Body of pancreas (tissue), 4 donors: ENCODE results near the gene PPARA. TPM values are rescaled to one million over a fixed set of nuclear protein-coding genes. Genes with fewer than 3 reads are reported as not detected.

Experiments
- ATAC-seq: fragments of 150-250 bp; one replicate; pipeline ENCODE4 v1.9.1; 2016
- DNase-seq, 4 donors: peaks; one replicate each; pipeline ENCODE4 v3.0.0-alpha.2; 2019
- H3K27ac ChIP-seq, 4 donors: fragments of 200-600 bp; sonication (generic); 1 replicate in 3 of 4; 2 replicates in 1 of 4; pipeline versions ENCODE4 v1.5.1 to v1.6.1; 2016 to 2019; ENCODE audit warnings: mild to moderate bottlenecking in 1 of 4, mixed read lengths in 1 of 4, moderate library complexity in 1 of 4
- H3K27me3 ChIP-seq, 2 donors: fragments of 200-600 bp; sonication (generic); one replicate each; pipeline ENCODE4 v1.6.0; 2016; ENCODE audit warnings: mild to moderate bottlenecking in 1 of 2
- H3K36me3 ChIP-seq, 2 donors: fragments of 200-600 bp; sonication (generic); replicated peaks in 1 of 2; 2 replicates each; pipeline ENCODE4 v1.5.1; 2016; ENCODE audit warnings: low read depth in 2 of 2; ENCODE audit not compliant: insufficient read depth in 1 of 2
- H3K4me1 ChIP-seq: fragments of 200-600 bp; sonication (generic); one replicate; pipeline ENCODE4 v1.6.0; 2016
- H3K4me3 ChIP-seq, 2 donors: fragments of 200-600 bp; sonication (generic); 1 replicate in 1 of 2; 2 replicates in 1 of 2; pipeline ENCODE4 v1.5.1; 2016 to 2019
- H3K9me3 ChIP-seq, 3 donors: fragments of 200-600 bp; sonication (generic); 1 replicate in 2 of 3; 2 replicates in 1 of 3; pipeline ENCODE4 v1.5.1; 2016
- CTCF ChIP-seq, 7 experiments: fragments of 450-650 bp in 4 of 7; fragments of 200-600 bp in 3 of 7; sonication (generic) in 3 of 7; IDR thresholded peaks; one replicate each; pipeline ENCODE4 v1.5.1; 2016 to 2019; ENCODE audit warnings: antibody characterized with exemption in 7 of 7
- POLR2A ChIP-seq, 3 donors: fragments of 450-650 bp; IDR thresholded peaks; one replicate each; pipeline ENCODE4 v1.6.1; 2016; ENCODE audit warnings: antibody characterized with exemption in 3 of 3, mild to moderate bottlenecking in 2 of 3
- WGBS, 2 donors: methylation state at CpG; one replicate each; pipeline ENCODE4 v1.1.5; 2017; 5-methylcytosine and 5-hydroxymethylcytosine counted together
- intact Hi-C: fragments of 100-400 bp; cut with DNase I; formaldehyde crosslinking; loops from one replicate; pipeline ENCODE4 v1.15.1; 2023
- total RNA-seq, 2 donors: library from RNA; depleted of rRNA; stranded (reverse); fragments of >200 nt; gene quantifications; one replicate each; pipeline ENCODE4 v1.1.0, GENCODE V29; 2016

Gene PPARA
- total RNA-seq, 2 donors from 2014 or later = 15.8 to 19.8 TPM

GRCh38 chr22:46147061-46147460, 3.3 kb upstream of the PPARA start:
- Histone ChIP-seq H3K9me3 (no peaks in the 10 kb centered on the region), H3K27ac (no peak overlapping the region), H3K27me3 (no peaks in the 10 kb centered on the region), H3K4me1 (peaks cover 29% of the 10 kb centered on the region), H3K36me3 (no peaks in the 10 kb centered on the region), H3K4me3 (no peak overlapping the region)
- no peak for ATAC-seq
- TF ChIP-seq POLR2A (IDR thresholded peaks at IDR 0.05) = no peak
- TF ChIP-seq CTCF (IDR thresholded peaks at IDR 0.05) = no peak
- intact Hi-C loops = no loop called here
- peak in 1 of 4 donors; percentile 14 for DNase-seq
- WGBS, 2 donors = 47 to 52% methylated on average over 5 to 7 of the region's 7 CpGs

- no peaks in the 10 kb centered on the region for H3K36me3 ChIP-seq
- TF ChIP-seq CTCF (IDR thresholded peaks at IDR 0.05) (no peak), POLR2A (IDR thresholded peaks at IDR 0.05) (no peak)
- DNase-seq (peak in 2 of 4 donors; percentile 41 to 50), ATAC-seq (no peak)
- H3K27ac ChIP-seq = no peak overlapping the region
- no peak overlapping the region for H3K4me3 ChIP-seq
- H3K27me3 ChIP-seq = no peaks in the 10 kb centered on the region
- WGBS, 2 donors = 47 to 64% methylated on average over 13 to 19 of the region's 19 CpGs
- no peaks in the 10 kb centered on the region for H3K9me3 ChIP-seq
- peaks cover 35% of the 10 kb centered on the region for H3K4me1 ChIP-seq
- intact Hi-C loops = no loop called here
These were observed 2.7 kb upstream of the PPARA start for GRCh38 chr22:46147471-46148267.

- intact Hi-C loops = no loop called here
- Histone ChIP-seq H3K4me3 (no peak overlapping the region), H3K9me3 (no peaks in the 10 kb centered on the region), H3K4me1 (peaks cover 38% of the 10 kb centered on the region), H3K27ac (no peak overlapping the region), H3K36me3 (no peaks in the 10 kb centered on the region), H3K27me3 (no peaks in the 10 kb centered on the region)
- ATAC-seq (no peak), DNase-seq (peak in 1 of 4 donors; percentile 10)
- TF ChIP-seq POLR2A (IDR thresholded peaks at IDR 0.05) (no peak), CTCF (IDR thresholded peaks at IDR 0.05) (no peak)
- 68 to 79% methylated on average over 7 to 8 of the region's 8 CpGs for WGBS, 2 donors
These were observed 2.0 kb upstream of the PPARA start for GRCh38 chr22:46148336-46148735.

- WGBS, 2 donors = 21 to 48% methylated on average over 8 to 12 of the region's 12 CpGs
- no peak for TF ChIP-seq CTCF (IDR thresholded peaks at IDR 0.05)
- no peak for TF ChIP-seq POLR2A (IDR thresholded peaks at IDR 0.05)
- ATAC-seq = no peak
- Histone ChIP-seq H3K27ac (peak overlapping the region; percentile 92 to 98 (median 97)), H3K36me3 (no peaks in the 10 kb centered on the region), H3K4me1 (peaks cover 43% of the 10 kb centered on the region), H3K27me3 (no peaks in the 10 kb centered on the region), H3K4me3 (peak overlapping the region; percentile 29 to 47), H3K9me3 (no peaks in the 10 kb centered on the region)
- intact Hi-C loops = no loop called here
- peak in 2 of 4 donors; percentile 7 to 15 for DNase-seq
These were observed 1.4 kb upstream of the PPARA start for GRCh38 chr22:46148816-46149511.
